8988T (cell line): Measurements from ENCODE around the gene CADM4.
A peak's percentile ranks its signal among the peaks of the same experiment; 100 is the strongest.
"Not testable (repeated sequence)": the region's sequence is repeated elsewhere in the genome, so short reads cannot be mapped to it uniquely, and the experiment has no call there.

Source experiments
- DNase-seq: peaks from one replicate; pipeline ENCODE4 v3.0.0; 2011

The CADM4 gene

DNA sequence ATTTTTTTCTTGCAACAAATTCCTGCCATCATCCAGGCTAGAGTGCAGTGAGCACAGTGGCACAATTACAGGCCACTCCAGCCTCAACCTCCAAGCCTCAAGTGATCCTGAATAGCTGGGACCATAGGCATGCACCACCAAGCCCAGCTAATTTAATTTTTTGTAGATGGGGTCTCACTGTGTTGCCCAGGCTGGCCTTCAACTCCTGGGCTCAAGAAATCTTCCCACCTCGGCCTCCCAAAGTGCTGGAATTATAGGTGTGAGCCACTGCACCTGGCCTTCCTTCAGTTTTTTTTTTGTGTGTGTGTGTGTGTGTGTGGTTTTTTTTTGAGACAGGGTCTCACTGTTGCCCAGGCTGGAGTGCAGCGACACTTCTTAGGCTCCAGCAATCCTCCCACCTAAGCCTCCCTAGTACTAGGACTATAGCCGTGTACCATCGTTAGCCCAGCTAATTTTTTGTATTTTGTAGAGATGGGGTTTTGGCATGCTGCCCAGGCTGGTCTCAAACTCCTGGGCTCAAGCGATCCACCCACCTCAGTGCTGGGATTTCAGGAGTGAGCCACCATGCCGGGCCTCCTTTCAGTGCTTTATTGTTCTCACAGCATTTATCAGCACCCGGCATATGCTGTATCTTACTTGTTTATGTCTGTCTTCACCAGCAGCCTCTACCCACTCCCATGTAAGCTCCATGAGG lies 33.6 kb downstream of the CADM4 start:
- no peak for DNase-seq

DNA sequence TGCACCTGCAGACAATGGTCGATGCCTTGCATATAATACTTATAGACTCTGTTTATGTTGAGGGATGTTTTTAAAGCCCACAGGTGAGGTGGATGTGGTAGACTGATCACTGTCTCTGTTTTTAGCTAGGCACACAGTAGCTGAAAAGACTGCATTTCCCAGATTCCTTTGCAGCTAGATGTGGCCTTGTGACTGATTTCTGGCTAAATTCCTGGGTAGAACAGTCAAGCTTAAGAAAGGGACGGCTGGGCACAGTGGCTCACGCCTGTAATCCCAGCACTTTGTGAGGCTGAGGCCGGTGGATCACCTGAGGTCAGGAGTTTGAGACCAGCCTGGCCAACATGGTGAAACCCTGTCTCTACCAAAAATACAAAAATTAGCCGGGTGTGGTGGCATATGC lies 39.3 kb downstream of the CADM4 start:
- not testable (repeated sequence) for DNase-seq

DNA sequence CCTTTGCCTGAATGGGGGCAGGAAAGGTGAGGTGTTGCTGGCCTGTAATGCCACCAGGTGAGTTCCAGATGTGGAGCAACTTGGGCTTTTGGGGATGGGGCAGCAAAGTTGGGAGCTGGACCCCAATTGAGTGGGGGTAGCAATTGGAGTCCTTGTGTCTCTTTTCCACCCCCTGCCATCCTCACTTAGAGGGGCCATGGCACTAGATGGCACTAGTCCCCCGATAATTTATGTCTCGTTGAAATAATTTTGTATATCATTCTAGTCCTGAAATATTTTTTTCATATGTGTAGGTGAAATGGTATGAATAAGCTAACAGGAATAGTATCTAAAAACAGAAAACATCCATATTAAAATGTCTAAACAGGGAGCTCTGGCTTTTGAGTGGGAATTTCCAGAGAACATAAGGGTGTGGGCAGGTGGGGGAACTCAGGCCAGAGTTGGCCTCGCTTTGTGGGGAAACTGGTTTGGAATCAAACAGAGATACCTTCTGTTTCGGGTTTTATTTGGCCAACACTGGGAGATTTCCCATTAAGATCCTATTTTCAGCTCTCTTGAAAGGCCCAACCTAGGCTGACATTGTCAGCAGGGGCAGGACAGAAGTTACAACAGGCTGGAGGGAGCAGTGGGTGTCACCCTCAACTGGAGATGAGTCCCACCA lies 39.9 kb downstream of the CADM4 start:
- no peak for DNase-seq

DNA sequence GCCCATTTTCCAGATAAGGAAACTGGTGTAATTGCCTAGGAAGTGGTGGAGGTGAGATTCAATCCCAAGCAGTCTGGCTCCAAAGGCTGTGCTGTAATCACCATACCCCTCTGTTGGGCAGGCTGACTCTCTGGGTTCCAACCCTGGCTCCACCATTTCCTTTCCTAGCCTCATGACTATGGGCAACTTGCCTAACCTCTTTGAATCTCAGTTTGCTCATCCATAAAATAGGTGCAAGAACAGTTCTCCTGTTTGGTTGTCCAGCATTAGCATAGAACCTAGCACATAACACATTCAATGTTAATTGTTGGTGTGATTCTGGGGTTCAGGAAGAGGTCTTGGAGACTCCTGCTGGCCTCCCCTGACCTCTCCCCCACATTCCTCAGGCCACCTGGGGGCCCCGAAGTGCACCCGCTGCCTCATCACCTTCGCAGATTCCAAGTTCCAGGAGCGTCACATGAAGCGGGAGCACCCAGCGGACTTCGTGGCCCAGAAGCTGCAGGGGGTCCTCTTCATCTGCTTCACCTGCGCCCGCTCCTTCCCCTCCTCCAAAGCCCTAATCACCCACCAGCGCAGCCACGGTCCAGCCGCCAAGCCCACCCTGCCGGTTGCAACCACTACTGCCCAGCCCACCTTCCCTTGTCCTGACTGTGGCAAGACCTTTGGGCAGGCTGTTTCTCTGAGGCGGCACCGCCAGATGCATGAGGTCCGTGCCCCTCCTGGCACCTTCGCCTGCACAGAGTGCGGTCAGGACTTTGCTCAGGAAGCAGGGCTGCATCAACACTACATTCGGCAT lies 41.0 kb downstream of the CADM4 start:
- DNase-seq, result no peak

DNA sequence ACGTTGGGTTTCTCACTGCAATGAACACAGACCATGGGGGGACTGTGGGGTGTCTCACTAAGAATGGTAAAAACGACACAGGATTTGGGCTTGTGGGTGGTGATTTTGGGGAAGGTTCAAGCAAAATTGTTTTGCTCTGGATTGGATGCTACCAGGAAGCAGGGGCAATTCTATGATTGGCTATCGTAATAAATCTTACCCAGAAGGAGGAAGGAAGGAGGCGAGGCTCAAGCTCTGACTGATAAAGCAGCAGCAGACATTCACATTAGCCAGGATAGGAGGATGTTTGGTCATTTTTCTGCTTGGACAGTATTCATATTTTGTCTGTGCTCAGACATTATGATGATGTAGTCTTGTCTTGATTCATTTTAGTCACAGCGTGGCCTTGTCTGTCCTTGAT lies 41.8 kb downstream of the CADM4 start:
- DNase-seq, result no peak

DNA sequence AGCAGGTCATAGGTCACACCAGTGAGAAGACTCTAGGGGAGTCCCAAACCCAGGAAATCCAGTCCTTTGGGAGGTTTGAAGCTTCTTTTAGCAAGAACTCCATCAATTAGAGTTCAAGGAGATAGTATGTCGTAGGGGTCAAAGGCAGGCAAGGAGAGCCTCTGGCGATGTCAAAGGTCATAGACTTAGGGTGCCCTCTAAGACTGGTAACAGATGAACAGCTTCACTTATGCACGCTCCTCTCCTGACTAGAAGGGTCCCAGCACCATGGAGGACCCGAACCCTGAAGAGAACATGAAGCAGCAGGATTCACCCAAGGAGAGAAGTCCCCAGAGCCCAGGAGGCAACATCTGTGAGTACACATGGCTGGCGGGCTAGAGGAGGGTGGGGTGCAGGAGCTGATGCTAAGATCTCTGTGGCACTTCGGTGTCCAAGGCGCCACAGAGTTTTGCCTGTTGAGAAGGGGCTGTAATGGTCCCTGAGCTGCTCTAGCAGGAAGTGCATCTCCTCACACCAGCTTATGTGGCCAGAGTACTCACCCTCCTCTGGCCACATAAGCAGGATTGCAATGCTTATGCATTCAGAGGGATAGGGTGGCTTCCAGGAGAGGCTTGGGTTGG lies 42.7 kb downstream of the CADM4 start:
- no peak for DNase-seq

DNA sequence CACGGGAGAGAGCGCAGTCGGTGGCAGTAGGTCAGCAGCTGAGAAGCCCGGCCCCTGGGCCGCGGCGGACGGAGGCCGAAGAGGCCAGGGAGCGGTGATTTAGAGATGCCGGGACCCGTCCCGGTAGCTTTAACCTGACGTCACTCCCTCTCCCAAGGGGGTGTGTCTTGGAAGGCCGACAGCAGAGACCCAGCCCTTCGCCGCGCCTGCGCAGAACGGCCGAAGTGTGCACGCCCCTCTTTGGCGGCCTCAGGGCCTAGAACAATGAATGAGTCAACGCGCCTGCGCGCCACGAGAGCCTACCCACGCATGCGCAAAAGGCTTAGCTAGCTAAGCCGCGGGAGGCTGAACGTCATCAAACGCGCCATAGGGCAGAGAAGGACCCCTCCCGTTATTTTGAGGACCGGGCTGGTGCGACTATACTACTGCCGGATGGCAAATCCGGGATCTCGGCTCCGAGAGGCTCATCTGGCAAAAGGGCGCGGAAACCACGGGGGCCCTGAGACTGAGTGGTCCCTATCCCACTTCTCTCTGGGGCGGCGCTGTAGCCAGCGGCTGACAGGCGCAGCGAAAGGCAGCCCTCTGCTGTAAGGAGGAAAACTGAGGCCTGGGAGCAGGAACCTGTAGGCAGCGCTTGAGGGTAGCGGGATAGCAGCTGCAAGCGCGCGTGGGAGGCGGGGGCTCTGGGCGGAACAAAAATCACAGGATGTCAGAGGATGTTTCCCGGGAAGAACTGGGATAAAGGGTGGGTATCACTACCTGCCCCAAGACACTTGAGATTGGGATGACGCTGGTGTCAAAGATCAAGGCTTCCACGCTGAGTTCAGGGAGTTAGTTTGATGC lies 43.4 kb downstream of the CADM4 start, which contains the start of the genes IRGQ and ZNF576:
Gene IRGQ (minus strand): TSS at position 136 of the 843 bp plus-strand sequence. CDS start 796 bp downstream, outside the sequence.
Gene ZNF576 (plus strand): TSS at position 597 of the 843 bp plus-strand sequence. CDS start 514 bp downstream, outside the sequence.
- peak; percentile 84 for DNase-seq

DNA sequence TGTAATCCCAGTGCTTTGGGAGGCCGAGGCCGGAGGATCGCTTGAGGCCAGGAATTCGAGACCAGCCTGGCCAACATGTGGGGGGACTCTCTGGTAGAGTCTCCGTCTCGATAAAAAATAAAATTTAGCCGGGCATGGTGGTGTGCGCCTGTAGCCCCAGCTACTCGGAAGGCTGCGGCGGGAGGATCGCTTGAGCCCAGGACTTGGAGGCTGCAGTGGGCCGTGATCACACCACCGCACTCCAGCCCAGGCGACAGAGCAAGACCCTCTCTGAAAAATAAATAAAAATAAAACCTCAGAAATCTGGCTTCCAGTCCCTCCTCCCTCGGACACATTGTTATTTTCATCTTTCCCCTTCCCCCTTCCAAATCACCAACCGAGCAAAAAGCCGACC lies 44.0 kb downstream of the CADM4 start:
- DNase-seq, result no peak

DNA sequence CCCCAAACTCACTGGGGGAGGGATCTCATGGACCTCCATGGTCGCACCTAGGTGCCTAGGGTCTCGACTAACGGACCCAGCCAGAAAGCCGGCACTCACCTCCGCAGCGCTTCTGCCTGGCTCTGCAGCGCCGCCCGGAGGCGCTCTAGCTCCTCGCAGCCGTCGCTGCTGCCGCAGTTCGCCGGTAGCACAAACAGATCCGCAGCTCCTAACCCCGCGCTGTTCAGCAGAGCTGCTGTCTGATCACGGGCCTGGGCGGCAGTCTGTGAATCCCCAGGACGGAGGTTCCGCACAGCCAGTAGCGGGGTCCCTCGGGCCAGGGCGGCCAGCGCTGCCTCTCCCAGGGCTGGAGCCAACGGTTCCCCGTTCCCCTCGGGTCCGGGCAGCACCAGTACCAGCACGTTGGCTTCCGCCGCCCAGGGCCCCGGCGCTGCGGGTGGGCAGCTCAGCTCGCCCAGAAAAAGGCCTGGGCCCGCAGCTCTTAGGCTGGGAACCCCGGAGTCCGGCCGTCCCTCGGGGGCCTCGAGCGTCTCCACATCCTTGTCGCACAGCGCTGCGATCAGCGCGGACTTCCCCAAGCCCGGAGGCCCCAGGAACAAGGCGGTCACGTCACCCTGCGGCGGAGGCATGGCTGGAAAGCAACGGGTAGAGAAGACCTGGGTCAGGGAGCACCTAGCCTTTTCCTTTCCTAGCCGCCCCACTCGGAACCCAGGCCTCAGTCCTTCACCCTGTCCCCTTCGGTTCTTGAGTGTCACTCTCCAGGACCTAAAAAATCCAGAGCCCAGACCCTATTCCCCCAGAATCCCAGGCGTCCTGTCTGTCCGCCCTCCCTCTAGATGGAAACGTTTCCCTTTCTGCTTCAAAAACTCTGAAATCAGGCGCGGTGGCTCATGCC lies 44.7 kb downstream of the CADM4 start:
- DNase-seq, result peak; percentile 45

DNA sequence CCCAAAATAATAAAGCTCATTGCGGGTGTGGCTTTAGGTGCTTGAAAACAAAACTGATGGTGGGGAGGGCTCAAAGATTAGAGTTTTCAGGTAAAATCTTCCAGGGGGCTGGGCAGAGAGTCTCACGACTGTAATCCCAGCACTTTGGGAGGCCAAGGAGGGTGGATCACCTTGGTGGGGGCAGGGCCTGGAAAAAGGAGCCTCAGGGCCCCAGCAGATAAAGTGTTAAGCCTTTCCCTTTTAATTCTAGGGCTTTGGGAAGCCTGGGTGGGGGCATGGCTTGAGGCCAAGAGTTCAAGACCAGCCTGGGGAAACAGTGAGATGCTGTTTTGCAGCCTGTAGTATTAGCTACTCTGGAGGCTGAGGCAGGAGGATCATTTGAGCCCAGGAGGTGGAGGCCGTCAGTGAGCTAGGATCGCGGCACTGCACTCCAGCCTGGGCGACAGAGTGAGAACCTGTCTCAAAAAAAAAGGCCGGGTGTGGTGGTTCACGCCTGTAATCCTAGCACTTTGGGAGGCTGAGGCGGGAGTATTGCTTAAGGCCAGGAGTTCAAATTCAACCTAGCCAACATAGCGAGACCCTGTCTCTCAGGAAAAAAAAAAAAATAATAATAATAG lies 45.5 kb downstream of the CADM4 start:
- no peak for DNase-seq

DNA sequence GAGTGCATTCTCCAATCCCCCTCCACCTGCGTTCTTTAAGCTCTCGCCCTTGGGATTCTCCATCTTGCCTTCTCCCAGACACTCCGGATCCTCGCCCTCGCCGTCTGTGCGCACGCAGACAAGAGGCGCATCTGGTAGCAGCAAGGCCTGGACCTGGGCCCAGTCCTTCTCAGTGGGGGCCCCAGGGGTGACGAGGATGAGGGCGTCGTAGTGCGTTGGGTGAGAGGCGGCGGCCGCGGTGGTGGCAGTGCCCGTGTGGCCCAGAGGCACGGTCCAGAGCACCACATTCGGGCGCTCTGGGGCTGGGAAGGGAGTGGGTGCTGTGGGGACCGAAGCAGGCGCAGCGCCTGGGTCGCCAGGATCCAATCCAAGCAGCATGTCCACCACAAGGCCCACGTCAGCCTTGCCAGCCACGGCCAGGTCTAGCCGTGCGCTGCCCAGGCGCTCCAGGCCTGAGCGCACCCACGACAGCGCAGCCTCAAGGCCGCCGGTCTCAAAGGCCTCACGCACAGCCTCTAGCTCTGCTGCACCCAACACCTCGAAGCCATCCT lies 46.8 kb downstream of the CADM4 start:
- DNase-seq, result no peak

DNA sequence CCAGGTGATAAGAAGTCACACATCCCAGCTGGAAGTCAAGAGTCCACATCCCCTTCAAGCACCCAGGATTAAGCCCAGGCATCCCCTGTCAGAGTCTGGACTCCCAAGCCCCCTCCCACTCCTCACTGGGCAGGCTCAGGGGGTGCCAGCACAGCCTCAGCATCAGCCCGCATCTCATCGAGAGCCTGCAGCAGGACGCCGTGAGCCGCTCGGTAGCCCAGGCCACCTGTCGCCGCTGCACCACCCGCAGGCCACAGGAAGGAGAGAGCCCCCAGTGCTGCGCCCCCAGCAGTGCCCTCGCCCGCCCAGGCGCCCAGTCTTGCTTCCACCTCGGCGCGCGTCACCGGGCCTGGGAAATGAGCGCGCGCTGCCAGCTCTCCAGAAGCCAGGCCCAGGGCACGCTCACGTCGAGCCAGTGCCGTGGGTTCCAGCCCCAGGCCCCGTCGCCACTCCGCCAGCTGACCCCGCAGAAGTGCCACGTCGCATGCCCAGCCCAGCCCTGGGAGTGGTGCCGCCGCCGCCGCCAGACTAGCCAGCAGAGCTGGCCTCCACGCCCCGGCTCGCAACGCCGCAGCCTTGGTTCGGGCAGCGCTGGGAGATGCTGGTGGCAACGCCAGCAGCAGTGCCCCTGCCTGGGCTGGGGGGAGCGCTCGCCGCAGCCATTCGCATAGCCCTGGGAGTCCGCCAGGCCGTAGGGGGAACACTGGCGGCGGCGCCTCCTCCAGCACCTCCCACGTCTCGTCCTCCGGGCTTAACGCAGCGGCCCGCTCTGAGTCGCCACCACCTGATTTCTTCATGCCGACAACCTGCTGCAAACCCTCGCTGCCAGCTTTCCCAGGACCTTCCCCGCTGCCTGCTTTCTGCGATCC lies 47.5 kb downstream of the CADM4 start:
- DNase-seq, result no peak

DNA sequence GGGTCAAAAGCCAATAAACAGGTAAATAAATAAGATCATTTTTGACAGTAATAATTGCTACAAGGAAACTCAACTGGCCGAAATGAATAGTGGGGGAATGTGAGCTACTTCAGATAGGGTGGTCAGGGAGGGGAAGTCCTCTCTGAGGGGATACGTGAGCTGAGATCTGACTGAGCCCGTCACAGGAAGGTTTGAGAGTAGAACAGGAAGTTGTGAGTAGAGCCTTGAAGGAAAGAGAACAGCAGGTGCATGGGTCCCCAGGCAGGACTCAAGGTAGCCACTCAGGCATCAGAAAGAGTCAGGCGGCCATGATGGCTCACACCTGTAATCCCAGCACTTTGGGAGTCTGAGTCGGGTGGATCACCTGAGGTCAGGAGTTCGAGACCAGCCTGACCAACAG lies 50.0 kb downstream of the CADM4 start:
- no peak for DNase-seq

DNA sequence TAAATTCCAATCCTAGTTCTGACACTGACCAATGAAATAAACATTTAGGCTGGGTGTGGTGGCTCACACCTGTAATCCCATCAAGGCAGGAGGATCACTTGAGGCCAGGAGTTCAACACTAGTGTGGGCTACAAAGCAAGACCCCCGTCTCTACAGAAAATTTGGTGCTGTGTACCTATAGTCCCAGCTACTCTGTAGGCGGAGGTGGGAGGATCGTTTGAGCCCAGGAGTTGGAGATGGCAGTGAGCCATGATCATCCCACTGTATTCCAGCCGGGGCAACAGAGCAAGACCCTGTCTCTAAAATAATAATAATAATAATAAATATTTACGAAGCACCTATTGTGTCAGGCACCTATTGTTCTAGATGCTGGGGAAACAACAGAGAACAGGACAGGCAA lies 50.4 kb downstream of the CADM4 start:
- DNase-seq, result no peak

DNA sequence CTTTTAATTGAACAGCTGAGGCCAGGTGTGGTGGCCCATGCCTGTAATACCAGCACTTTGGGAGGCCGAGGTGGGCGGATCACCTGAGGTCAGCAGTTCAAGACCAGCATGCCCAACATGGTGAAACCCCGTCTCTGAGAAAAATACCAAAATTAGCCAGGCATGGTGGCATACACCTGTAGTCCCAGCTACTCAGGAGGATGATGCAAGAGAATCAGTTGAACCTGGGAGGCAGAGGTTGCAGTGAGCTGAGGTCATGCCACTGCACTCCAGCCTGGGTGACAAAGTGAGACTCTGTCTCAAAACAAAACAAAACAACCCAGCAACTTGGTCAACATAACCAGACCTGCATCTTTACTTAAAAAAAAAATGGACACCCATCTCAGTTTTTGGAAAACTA lies 52.6 kb downstream of the CADM4 start:
- DNase-seq, result not testable (repeated sequence)

DNA sequence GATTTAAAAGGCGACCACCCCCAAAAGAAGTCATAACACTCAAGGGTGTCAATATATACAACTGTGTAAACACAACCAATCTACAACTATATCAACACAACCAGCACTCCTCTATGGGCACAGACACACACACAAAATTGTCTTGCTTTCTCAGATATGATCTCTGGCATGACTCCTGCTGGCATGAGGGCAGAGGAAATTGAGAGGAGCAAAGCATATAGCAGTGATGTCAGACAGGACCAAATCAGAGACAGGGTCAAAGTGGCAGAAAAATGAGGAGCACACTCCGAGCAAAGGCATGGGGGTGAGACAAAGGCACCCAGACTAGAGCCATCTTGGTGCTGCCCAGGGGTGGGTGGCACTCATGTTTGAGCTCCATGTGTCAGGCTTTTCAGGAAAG lies 53.3 kb downstream of the CADM4 start:
- no peak for DNase-seq

DNA sequence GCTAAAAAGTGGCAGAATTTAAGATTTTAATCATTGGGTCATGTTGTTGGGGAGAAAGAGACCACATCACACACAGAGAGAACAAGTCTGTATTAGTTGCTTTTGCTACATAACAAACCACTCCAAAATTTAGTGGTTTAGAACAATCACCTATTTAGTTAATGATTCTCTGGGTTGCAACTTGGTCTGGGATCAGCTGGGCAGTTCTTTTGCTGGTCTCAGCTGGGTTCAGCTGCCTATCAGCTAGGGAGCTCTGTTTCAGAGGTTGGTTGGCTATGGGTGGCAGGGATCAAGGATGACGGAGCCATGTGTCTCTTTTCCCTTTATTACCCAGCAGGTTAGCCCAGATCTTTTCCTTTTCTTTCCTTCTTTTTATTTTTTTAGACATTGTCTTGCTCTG lies 55.2 kb downstream of the CADM4 start:
- DNase-seq, result no peak

DNA sequence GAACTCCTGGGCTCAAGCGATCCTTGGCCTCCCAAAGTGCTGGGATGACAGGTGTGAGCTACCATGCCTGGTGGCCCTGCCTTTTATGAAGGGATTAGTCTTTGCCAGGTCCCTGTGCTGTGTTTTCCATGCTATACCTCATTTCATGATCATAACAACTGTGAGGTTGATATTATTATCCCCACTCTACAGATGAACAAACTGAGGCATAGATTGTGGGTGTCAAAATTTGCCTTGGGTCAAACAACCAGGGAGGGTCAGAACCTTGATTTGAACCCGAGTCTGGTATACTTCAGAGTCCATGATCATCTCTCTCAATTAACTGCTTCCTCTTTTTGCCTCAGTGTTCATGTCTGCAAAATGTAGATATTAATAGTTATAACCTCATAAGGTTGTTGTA lies 57.2 kb downstream of the CADM4 start:
- DNase-seq, result no peak

DNA sequence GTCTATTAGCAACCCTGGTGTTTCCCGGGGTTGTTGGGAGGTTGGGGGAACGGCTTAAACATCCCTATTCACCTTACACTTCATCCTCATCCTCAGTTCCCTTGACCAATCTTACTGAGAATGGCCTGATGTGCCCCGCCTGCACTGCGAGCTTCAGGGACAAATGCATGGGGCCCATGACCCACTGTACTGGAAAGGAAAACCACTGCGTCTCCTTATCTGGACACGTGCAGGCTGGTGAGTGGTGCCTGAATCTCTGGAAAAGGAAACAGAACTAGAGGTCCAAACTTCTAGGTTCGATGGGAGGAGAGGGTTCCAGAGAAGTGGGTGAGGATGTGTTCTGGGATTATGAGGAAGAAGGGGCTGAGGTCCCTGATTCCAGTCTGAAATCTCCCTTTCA lies 58.2 kb downstream of the CADM4 start:
- DNase-seq, result no peak
